HL-60 (cell line): ENCODE data around the gene CSNK1G2.

ENCODE experiments used
- DNase-seq, 2 experiments: peaks; one replicate each; pipeline ENCODE4 v3.0.0-alpha.2; 2010 to 2020; ENCODE audit warnings: low read depth in 1 of 2, low spot score in 1 of 2
- H3K27ac ChIP-seq: fragments of 250-450 bp; sonication (Bioruptor Pico); replicated peaks from 2 replicates; pipeline ENCODE4 v1.5.1; 2020; ENCODE audit warnings: mild to moderate bottlenecking, moderate library complexity
- H3K27me3 ChIP-seq: fragments of 250-450 bp; sonication (Bioruptor Pico); 2 replicates; pipeline ENCODE4 v1.5.1; 2021; ENCODE audit warnings: mild to moderate bottlenecking, moderate library complexity; ENCODE audit not compliant: insufficient read depth, poor library complexity, severe bottlenecking
- H3K4me3 ChIP-seq: replicated peaks from 2 replicates; pipeline ENCODE4 v1.5.1; 2011; ENCODE audit warnings: mild to moderate bottlenecking, control low read depth, low read length; ENCODE audit not compliant: insufficient read depth
- GABPA ChIP-seq: IDR thresholded peaks from 2 replicates; pipeline ENCODE4 v1.6.1; 2012; ENCODE audit warnings: low read depth
- POLR2AphosphoS5 ChIP-seq: IDR thresholded peaks from 2 replicates; pipeline ENCODE4 v1.6.1; 2012; ENCODE audit warnings: low read depth
- SPI1 ChIP-seq: IDR thresholded peaks from 2 replicates; pipeline ENCODE4 v1.6.1; 2012; ENCODE audit warnings: low read depth, mild to moderate bottlenecking, borderline replicate concordance
- TF ChIP-seq, protein P1 (sequence below): IDR thresholded peaks from one replicate; pipeline ENCODE4 v1.5.1; 2011; ENCODE audit warnings: low read length, control low read depth, inconsistent platforms; ENCODE audit not compliant: insufficient read depth
- TF ChIP-seq, protein P2 (sequence below): IDR thresholded peaks from 2 replicates; pipeline ENCODE4 v1.6.1; 2012; ENCODE audit warnings: low read depth; ENCODE audit not compliant: insufficient replicate concordance

The CSNK1G2 gene

DNA sequence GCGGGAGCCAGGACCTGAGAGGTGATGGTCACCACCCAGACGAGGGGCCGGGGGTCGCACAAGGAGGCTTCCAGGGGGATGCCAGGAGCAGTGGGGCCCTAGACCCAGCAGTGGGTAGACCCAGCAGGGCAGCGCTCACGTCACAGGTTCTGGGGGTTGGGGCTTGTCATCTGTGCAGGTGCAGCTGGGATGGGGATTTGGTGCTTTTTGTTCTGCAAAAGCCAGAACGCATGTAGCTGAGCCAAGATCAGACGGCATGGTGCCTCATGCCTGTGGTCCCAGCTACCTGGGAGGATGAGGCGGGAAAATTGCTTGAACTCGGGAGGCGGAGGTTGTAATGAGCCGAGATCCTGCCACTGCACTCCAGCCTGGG, 15.1 kb downstream of the CSNK1G2 start:
- Histone ChIP-seq H3K27ac (no peak overlapping the region), H3K4me3 (no peak overlapping the region)
- TF ChIP-seq, protein P1, sequence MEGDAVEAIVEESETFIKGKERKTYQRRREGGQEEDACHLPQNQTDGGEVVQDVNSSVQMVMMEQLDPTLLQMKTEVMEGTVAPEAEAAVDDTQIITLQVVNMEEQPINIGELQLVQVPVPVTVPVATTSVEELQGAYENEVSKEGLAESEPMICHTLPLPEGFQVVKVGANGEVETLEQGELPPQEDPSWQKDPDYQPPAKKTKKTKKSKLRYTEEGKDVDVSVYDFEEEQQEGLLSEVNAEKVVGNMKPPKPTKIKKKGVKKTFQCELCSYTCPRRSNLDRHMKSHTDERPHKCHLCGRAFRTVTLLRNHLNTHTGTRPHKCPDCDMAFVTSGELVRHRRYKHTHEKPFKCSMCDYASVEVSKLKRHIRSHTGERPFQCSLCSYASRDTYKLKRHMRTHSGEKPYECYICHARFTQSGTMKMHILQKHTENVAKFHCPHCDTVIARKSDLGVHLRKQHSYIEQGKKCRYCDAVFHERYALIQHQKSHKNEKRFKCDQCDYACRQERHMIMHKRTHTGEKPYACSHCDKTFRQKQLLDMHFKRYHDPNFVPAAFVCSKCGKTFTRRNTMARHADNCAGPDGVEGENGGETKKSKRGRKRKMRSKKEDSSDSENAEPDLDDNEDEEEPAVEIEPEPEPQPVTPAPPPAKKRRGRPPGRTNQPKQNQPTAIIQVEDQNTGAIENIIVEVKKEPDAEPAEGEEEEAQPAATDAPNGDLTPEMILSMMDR: no peak
- TF ChIP-seq, protein P2, sequence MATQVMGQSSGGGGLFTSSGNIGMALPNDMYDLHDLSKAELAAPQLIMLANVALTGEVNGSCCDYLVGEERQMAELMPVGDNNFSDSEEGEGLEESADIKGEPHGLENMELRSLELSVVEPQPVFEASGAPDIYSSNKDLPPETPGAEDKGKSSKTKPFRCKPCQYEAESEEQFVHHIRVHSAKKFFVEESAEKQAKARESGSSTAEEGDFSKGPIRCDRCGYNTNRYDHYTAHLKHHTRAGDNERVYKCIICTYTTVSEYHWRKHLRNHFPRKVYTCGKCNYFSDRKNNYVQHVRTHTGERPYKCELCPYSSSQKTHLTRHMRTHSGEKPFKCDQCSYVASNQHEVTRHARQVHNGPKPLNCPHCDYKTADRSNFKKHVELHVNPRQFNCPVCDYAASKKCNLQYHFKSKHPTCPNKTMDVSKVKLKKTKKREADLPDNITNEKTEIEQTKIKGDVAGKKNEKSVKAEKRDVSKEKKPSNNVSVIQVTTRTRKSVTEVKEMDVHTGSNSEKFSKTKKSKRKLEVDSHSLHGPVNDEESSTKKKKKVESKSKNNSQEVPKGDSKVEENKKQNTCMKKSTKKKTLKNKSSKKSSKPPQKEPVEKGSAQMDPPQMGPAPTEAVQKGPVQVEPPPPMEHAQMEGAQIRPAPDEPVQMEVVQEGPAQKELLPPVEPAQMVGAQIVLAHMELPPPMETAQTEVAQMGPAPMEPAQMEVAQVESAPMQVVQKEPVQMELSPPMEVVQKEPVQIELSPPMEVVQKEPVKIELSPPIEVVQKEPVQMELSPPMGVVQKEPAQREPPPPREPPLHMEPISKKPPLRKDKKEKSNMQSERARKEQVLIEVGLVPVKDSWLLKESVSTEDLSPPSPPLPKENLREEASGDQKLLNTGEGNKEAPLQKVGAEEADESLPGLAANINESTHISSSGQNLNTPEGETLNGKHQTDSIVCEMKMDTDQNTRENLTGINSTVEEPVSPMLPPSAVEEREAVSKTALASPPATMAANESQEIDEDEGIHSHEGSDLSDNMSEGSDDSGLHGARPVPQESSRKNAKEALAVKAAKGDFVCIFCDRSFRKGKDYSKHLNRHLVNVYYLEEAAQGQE: no peak
- no peak for TF ChIP-seq GABPA
- TF ChIP-seq POLR2AphosphoS5: no peak

DNA sequence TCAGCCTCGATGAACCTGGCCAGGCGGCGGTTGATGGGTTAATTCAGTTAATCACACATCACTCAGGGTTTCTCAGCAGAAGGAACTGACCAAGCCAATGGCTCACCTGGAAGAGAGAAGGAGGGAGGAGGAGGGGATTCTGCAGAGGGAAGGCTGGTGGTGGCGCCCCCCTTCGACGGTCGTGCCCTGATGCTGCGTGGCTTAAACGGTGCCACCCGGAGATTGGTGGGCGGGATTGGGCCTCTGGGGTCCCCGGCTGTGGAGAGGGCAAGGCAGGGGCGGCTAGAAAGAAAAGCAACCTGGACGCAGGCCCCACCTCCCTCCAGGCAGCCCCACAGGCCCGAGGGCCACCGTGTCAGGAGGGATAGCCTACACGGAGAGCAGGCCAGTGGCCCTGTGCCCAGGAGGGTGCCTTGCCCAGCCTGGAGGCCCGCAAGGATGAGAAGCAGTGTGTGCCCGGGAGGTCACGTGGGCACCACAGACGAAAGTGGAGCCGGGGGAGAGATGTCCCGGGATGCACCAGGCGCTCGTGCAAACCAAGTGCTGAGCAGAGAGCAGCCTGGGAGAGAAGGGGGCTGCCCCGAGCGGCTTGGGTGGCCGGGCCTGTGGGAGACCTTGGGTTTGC, 16.0 kb downstream of the CSNK1G2 start:
- TF ChIP-seq GABPA (no peak), POLR2AphosphoS5 (no peak), SPI1 (no peak)
- TF ChIP-seq, protein P1: no peak
- TF ChIP-seq, protein P2: no peak
- DNase-seq: no peak
- H3K4me3 ChIP-seq: no peak overlapping the region
- no peaks in the 10 kb centered on the region for H3K27me3 ChIP-seq
- no peak overlapping the region for H3K27ac ChIP-seq

More for the DNA sequence above, 15.1 kb downstream of the CSNK1G2 start:
- H3K27me3 ChIP-seq: no peaks in the 10 kb centered on the region
- no peak for DNase-seq

DNA sequence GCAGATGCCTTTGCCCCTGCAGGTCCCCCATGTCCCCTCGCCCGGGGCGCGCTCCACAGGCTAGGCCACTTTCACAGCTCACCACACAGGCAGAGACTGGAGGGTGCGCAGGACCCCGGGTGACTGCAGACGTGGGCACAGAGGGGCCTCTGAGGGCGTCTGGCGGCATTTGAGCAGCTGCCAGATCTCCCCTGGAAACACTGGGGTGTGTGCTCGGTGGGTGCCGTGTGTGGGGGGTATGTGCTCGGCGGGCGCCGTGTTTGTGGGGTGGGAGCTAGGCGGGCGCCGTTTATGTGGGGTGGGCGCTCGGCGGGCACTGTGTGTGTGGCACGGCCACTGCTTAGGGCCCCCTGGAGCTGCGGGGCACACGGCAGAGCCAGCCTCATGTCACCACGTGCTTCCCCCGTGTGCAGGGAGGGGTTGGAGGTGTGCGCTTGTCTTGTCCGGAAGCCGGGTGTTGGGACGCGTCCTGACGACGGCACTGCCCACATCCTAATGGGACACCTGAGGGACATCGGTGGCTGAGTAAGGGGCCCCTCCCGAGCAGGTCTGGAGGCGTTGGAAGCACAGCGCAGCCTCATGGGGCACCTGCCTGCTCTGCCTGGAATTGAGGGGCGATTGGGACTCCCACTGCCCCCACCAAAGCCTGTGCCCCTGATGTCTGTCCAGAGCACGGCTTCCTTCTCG, 16.7 kb downstream of the CSNK1G2 start:
- TF ChIP-seq POLR2AphosphoS5 (no peak), GABPA (no peak), SPI1 (no peak)
- TF ChIP-seq, protein P2: no peak
- TF ChIP-seq, protein P1: no peak
- DNase-seq: no peak
- Histone ChIP-seq H3K27me3 (no peaks in the 10 kb centered on the region), H3K4me3 (no peak overlapping the region), H3K27ac (no peak overlapping the region)
